ENCODE measurements around the gene NISCH.
A peak's percentile ranks its signal among the peaks of the same experiment; 100 is the strongest.

NISCH gene

DNA sequence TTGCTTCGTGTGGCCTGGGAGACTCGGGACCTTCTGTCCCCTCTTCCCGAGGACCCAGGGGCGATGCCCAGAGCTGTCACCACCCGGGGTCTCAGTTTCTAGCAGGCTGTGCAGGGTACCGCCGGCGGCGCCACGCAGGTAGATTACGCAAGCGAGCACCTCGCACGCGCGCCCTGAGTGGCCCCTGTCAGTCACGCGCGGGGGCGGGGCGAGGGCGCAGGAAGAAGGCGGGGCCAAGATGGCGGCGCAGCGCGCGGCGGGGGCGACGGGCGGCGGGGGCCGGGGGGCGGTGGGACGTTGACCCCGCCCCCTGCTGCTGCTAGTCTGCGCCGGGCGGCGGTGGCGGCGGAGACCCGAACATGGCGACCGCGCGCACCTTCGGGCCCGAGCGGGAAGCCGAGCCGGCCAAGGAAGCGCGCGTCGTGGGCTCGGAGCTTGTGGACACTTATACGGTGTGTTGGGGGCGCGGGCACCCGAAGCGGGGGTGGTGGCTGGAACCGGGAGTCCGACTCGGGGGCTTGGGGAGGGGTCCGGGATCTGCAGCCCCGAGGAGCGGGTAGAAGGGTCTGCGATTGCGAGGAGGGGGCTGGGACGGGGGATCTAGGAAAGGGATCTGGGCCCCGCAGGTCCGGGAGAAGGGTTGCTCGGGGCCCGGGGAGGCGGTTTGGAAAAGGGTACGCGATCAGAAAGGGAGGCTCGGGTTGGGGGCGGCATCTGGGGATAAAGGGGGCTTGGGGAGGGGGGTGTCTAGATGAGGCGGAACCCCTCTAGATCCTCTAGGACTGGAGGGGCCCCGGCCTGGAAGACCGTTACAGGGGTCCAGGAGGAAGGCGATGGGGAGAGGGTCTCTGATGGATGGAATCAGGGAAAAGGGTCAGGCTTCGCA, at the start of gene NISCH:
NISCH (plus strand) TSS at position 322 of the 886 bp plus-strand sequence; CDS start at position 360, 38 bp downstream.
- peak; percentile 97 for DNase-seq

DNA sequence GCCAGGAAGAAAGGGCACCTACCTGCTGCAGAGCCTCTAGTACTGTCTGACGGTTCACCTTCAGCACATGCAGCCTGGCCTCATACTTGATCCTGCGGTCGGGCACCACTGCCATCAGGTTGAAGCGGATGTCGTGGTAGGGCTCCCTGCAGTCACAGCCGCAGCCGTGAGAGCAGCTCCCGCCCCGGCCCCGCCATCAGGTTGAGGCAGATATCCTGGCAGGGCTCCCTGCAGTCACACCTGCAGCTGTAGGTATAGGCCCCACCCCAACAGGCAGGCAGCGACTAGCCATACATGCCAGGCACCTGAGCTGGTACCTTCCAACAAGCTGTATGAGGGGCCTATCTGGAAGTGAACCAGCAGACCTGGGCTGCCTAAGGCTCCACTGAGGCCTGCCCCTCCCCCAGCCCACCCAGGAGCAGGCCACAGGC, 49.2 kb upstream of the NISCH start:
- no peak for DNase-seq

DNA sequence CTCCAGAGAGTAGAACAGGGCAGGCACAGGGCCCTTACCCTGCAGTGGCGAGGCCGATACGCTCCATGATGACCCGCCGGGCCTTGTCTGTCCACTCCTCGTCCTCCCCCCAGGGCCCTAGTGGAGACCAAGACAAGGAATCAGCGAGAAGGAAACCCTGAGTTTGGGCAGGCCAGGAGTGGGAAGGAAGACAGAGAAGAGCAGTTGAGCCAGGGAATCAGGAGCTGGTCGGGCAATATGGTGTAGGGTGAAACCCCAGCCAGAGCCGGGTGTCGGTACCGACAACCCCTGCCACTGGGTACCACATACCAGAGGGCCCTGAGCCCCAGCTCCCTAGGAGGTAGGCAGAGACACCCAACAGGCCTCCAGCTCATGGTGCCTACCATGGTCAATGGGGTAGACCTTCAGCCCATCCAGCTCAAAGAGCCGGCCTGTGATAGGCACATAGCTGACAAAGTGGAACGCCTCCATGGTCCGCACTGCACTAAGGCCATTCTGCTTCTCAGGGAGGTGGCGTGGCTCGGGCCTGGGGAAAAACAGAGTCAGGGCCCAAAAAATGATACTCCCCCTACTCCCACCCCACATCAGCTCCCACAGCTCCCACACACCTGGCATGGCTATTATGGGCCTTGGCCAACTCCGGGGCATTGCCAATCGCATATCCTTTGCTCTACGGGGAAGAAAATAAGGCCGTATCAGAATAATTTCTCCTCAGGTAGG, 48.5 kb upstream of the NISCH start:
- DNase-seq = no peak

DNA sequence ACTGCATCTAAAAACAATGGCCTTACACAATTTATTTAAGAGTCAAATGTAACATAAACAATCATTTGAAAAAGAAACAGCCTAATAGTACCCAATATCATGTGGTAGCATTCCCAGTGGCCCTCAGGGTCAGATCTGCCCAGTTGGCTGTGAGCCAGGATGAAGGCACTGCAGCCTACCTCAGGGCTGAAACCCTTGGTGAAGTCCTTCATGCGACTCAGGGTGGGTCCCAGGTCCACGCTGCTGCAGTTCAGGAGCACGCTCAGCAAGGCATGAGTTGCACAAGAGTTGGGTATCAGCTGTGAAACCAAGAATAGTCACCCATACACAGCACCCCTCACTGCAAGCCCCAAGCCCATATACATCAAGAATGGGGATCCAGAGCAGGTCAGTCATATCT, 47.6 kb upstream of the NISCH start:
- DNase-seq = no peak

DNA sequence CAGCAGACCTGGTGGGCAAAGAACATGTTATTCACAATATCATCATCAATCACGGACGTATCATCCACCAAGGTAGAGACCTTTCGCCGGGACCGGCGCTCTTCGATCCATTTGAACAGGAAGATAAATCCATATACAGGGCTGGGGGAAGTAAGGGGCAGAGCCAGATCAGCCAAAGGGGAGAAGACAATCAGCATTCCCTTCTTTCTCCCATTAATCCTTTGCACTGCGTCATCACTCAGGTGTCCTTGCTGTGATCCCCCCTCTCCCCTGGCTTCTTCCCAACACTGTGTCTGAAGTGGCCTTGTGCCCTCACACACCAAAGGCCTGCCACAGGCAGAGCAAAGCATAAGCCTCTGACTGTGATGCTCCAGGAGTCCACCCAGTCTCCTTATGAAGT, 46.9 kb upstream of the NISCH start:
- DNase-seq = no peak

DNA sequence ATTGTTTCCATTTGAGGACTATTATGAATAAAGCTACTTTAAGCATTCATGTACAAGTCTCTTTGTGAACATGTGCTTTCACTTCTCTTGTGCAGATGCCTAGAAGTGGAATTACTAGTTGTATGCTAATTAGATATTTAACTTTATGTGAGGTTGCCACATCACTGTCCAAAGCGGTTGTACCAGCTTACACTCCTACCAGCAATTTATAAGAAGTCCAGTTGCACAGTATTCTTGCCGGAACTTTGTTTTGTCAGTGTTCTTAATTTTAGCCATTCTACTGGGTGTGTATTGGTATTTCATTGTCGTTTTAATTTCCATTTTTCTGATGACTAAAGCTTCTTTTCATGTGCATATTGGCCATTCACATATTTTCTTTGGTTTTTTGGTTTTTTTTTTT, 39.6 kb upstream of the NISCH start:
- DNase-seq = no peak

DNA sequence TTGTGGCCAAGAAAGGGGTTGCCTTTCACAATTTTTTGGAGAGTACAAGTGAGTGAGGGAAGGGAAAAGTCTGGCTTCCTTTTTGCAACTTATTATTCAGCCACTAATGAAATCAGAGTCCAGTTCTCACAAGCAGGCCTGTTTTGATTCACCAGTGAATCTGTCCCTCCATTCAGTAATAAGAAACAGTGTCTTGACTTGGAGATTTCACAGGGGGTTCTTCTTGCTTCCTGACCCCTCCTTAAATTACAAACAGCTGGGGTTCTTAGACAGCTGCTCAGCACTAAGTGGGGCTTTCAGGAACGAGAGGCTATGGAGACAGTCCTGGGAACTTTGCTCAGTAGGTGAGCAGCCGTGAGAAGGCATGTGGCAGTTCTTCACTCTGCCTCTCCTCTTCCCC, 35.0 kb upstream of the NISCH start:
- no peak for DNase-seq

DNA sequence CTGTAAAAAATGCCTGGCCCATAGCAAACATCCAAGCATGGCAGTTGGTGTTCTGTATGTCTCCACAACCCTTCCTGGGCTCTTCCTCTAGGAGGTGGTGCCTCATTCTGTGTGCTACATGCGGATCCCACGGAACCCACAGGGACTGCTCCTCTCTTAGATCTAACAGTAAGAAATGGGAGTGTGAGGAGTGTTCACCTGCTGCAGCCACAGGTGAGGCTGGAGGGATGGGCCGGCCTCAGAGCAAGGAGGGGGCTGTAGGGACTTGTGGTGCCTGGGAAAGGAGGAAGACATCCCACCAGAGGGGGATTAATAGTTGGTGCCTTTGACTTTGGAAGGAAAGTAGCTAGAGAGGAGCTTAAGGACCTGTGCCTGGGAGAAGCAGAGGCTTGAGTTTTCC, 32.7 kb upstream of the NISCH start:
- DNase-seq = no peak

DNA sequence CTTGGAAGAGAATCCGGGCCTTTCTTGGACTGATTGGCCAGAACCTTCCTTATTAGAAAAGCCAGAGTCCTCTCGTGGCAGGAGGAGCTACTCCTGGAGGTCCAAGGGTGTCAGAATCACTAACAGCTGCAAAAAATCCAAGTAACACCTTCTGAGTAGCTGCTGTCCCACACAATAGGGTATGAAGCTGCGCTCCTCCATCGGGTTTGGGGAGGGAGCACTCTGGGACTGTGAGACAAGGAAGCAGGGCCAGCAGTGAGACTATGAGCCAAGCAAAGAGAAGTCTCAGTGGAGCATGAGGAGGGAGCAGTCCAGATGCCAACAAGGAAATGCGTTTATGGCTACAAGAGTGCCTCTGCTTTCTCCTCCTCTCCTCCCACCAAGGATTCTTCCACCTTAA, 32.2 kb upstream of the NISCH start:
- DNase-seq = no peak

DNA sequence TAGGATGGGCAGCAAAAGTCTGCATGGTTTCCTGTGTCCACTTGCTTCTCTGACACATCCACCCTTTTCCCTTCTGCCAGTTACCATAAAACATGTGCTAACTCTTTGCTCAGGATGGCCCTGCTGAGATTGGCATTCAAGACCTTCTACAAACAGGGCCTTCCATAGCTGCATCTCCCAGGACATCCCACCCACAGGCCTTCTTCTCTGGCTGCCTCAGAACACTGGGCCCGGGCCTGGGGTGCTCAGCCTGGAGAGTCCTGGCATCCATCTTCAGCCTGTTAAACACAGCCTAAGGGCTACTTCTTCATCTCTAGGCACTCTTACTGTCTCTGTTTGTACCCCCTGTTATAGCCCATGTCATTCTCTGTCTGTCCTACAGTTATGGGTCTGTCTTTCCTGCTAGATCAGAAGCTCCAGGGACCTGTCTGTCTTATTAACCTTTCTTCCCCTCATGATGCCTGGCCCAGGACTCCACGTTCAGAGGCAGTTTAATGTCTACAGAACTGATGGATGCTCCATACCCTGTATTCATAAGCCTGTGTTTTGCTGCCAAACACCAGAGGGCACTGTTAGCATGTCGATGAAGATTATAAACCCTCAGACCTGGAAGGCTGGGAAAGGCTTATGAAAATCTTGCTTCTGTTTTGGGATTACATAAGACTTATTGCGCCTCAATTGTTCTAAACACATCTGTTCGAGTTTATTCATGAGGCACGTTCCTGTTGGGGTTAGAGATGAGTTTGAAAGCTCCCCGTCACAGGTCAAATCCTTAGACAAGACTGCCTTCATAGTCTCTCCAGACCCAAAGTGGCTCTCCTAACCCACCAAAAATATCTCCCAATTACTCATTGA, 27.0 kb upstream of the NISCH start:
- peak; percentile 28 for DNase-seq

DNA sequence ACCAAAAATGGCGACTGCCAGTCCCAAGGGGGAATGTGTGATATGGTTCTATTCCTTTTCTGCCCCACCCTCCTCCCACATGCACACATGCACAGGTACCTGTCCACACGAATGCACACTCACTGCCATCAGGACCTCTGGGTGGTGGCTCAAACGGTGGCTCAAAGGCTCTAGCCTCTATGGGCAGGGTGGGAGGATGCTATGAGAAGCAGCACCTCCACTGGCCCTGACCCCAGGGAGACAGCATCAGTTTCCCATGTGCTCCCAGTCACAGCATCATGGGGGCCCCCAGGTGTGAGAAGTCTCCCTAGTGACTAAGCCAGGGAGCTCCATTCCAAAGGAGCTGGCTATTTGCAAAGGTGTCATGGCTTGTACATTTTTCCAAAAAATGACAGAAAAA, 26.4 kb upstream of the NISCH start:
- DNase-seq = no peak

DNA sequence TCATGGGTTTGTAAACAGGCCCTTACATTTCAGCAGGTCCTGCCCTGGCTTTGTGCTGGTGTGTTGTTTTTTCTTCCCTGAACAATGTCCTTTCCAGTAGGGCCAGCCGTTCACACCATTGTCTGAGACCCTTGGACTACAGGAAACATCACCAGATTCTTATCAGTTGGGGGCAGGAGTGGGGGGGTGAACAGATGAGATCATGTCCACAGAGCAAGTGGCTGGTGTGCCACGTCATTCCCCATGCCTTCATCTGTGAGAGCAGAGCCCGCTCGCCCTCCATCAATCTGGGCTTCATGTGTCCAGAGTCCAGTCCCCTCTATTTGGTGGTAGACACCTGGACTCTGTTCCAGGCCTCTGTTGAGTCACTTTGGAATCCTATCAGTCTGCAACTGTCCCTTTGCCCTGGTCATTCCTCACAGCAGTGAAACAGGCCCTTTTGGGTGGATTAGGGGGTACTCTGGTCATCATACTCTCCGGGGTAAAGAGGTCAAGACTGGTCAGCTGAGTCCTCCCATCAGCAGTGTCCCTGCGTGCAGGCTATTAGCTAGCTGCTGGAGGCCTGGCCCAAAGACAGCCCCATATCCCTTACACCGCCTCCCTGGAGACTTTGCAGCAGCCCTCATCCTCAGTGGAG, 25.5 kb upstream of the NISCH start:
- no peak for DNase-seq

DNA sequence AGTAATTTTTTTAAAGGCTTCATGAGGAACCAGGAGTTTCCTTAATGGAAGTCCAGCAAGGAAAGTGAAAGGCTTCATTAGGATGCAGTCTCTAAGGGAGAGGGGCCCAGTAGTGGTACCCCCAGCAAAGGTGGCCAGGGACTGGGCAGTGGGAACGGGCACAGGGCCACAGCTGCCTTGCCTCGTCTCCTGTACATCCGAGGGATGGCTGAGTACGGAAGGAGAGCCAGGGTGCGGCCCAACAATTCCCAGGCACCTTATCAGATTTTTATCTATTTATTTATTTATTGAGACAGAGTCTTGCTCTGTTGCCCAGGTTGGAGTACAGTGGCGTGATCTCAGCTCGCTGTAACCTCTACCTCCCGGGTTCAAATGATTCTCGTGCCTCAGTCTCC, 25.0 kb upstream of the NISCH start:
- DNase-seq = no peak

DNA sequence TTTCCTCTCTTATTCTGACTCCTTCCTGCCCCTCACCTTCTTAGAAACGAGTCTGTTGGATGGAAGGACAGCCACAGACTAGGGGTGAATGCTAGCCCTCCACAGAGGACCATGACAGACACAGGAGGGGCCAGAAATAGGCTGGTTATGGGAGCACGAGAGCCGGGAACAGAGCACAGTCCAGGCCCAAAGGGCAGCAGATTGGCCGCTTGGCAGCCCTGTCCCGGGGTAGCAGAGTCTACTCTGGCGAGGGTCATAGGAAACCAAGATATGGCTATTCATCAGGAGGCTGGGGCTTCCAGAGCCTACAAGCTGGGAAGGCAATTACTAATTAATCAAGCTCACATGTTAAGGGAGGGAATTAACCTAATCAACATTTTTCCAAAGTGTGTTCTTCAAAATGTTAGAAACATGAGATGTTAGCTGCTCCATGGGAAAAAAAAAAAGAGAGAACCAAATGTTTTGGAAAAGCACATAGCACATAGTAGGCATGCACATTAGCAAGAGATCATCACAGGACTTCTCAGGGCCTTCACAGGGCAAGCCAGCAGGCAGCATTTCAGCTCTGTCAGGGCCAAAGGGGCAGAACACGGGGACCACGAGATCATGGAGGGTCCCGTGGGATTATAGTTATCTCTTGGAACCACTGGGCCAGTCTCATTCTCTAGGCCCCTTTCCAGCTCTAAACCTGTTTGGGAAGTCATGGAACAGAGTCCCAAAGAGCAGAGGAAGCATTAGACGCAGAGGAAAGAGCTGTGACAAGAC, 23.8 kb upstream of the NISCH start:
- DNase-seq = no peak

DNA sequence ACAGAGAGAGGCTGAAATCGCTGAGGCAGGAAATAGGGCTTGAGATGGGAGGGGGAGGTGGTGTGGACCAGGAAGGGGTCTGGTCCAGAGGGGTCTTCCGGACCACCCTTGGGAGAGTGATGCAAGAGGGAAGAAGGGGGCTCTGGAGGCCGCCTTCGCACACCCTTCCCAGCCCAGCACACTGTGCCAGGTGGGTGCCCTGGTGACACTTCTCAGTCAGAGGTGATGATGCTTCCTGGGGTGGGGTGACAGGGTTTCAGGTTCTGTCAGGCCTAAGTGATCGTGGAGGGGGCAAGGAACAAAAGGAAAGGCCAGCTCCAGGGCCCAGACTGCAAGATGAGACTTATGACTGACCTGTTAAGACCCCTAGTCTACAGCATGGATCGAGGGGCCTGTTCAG, 23.2 kb upstream of the NISCH start:
- no peak for DNase-seq

DNA sequence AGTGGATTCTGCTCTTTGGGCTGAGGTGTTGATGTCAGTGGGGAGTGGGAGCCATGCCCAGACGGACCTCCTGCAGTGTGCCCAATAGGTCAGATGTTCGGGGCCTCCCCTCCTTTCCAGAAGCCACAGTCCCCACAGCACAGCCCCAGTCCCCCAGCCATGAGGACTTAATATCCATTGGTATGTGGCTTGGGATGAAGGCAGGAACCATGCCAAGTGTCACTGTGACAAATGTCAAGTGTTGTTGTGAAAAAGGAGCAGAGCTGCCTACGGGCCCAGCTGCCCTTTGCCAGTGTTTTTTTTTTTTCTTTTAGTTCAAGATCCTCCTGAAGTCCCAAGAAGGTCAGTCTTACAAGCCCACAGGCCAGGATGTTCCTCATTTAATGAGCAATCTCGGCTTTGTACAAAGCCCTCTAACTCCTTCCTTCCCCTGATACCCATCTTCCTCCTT, 22.7 kb upstream of the NISCH start:
- DNase-seq = no peak

DNA sequence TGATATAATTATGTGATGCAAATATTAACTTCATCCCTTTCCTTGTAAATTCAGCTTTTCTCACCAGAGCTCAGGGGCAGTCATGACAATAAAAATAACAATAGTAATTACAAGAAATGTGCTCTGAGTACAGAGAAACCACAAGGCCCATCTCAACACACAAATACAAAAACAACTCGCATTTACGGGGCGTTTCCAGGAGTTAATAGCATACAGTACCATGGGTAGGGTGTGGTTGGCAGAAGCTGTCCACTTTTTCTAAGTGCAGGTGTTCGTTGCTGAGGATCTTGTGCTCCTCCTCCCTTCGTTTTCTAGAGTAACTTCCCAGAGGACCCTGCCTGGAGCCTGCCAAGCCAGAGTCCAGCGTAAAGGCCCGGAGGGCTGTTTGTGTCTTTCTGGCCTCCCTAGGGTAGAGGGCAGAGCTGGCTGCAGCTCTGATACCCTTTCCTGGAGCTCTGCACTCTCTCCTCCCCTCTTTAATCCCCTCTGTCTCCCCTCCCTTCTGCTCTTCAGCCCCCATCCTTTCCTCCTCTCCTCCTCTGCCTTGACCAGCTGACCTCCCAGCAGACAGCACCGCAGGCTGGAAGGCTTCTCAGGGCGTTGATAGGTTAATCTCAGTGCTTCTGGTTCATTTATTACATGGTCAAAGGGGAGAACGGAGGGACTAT, 21.9 kb upstream of the NISCH start:
- no peak for DNase-seq

DNA sequence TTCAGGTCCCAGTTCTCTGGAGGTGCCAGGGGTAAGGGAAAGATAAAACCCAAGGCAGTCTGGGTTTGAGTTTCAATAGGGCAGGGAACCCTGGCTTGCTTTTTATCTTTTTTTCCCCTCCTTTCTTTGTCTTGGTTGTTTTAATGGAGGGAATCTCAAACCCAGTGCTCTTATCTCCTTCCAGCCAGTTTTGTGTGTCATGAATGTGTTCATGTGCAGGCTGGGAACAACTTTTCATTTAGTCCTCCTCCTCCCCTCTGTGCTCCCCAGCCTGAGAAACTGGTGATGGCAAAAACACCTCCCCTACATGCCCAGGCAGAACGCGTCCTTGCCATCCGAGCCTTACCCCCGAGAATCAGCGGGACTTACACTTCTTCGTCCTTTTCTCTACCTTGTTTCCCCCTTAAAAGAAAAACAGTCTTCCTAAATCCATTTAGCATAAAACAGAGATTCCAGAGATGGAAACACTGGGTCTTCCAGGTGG, 21.4 kb upstream of the NISCH start:
- DNase-seq = no peak

DNA sequence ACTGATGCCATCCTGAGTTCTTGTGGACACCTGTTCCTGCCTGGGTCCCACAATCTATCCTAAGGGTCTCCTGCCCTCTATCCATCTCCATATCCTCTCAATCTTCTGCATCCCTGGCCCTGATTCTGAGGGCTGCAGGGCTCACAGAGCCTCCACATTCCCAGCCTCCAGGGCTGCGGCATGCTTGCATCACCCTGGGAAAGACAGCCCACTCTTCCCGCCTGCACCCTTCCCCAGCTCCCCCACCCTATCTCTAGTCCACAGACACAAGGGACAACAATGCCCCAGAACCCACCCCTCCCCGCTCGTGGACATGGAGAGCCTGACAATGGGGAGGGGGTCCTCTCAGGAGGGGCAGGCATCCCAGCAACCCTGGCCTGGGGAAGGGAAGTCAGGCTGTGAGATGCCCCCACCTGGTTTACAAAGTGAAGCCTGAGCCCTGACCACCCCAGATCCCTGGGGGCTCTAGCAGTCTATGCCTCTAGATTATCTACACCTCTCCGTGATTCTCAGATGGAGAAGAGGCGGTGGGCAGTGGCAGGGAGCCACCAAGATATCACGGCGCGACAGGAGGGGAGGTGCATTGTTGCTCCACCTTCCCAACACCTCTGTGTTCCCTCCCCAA, 20.8 kb upstream of the NISCH start:
- DNase-seq = no peak

DNA sequence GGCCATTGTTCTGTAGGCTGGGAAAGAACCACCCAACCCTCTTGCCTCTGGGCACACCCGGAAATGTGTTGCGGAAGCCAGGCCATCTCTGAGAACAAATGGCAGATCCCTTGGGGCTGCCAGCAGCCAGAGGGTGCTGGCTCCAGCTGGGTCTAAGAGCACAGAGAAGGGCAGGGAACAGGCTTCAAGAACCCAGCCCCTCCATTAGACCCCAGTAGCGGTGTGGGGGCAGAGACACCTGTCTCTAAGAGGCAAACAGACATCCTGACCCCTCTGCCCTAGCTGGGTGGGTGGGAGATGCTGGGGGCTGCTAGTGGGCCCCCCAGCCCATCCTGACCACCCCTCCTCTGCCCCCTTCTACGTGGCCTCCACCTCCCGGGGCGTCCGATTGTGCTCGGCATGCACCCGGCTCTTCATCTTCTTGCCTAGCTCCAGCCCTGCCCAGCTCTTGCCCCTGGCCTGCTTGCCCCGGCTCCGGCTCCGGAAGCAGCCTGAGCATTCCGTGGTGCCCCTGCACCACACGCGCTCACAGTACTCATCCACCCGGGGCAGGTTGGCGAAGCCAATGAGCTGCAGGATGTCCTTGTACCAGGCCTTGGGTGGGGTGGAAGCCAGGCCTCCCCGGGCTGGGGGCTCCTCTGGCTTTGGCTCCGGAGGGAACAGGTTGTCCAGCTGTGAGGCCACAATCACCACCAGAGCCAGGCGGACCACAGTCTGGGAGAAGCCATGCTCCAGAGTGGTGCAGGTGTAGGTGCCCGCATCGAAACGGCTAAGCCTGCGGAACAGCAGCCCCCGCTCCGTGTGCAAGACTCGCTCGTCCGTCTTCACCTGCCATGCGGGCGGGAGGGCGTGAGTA, 19.9 kb upstream of the NISCH start:
- no peak for DNase-seq

Measured in activated naive CD4-positive, alpha-beta T cell treated with Interleukin-2 at 50 U/mL for 16 hours (primary cell).